Measurements from ENCODE around the gene MLLT10. TPM values are rescaled to one million over a fixed set of nuclear protein-coding genes. Genes with fewer than 3 reads are reported as not detected.

Gene MLLT10
- total and polyA plus RNA-seq, 9 of the 15 experiments (the other 6 are each of a cell fraction or from before 2014, with no cell fraction given), result 18.8 to 81.4 (median 64.2) TPM

DNA sequence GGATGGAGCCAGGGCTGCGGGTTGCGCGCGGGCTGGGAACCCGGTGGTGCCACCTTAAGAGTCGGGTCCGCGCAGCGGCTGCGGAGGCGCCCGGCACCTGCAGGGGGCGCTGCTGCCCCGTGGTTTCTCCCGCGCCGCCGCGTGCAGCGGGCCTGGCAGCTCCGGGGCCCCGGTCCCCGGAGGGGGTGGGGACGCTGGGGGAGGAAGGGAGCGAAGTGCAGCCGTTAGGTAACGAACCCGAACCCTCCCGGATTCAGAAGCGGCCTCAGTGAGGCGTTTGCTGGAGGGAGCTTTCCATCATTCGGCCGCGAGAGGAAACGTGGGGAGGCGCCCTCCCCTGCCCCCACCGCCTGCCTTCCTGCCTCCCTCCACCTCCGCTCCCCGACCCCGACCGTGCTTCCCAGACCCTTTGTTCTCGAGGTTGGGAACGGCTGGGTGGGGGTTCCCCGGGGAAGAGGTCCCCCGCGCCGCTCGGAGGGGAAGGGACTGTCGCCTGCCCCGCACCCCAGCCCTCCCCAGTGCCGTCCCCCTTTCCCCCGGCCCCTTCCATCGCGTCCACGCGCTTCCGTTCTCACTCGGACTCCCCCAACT, 38.2 kb upstream of the MLLT10 start (continued):
- TF ChIP-seq ZNF707 (CRISPR knock-in tag; conservative IDR thresholded peaks at IDR 0.05) (no peak), U2AF1 (optimal IDR thresholded peaks at IDR 0.05; ENCODE audit: low read depth, low read length) (peak; percentile 33), DPF2 (IDR thresholded peaks at IDR 0.05) (no peak), HMG20A (CRISPR knock-in tag; conservative IDR thresholded peaks at IDR 0.05) (no peak), CGGBP1 (CRISPR knock-in tag; IDR thresholded peaks at IDR 0.05) (no peak), ZFPM2 (CRISPR knock-in tag; IDR thresholded peaks at IDR 0.05) (no peak), ETV5 (CRISPR knock-in tag; IDR thresholded peaks at IDR 0.05; ENCODE audit: low read depth) (0 out of 2 replicates have a peak, but pooled peaks have one; percentile 62), DMBX1 (CRISPR knock-in tag; IDR thresholded peaks at IDR 0.05; ENCODE audit: borderline replicate concordance) (0 out of 2 replicates have a peak, but pooled peaks have one; percentile 47), ZKSCAN8 (CRISPR knock-in tag; IDR thresholded peaks at IDR 0.05) (no peak), ZNF174 (CRISPR knock-in tag; IDR thresholded peaks at IDR 0.05) (no peak), ZNF717 (CRISPR knock-in tag; IDR thresholded peaks at IDR 0.05) (no peak), NFIX (CRISPR knock-in tag; IDR thresholded peaks at IDR 0.05; ENCODE audit: low read depth) (no peak), PHB2 (IDR thresholded peaks at IDR 0.05; ENCODE audit: low read depth) (no peak), ELF2 (CRISPR knock-in tag; IDR thresholded peaks at IDR 0.05) (no peak), POLR2AphosphoS2 (IDR thresholded peaks at IDR 0.05; ENCODE audit: low read length) (no peak), HNRNPUL1 (IDR thresholded peaks at IDR 0.05; ENCODE audit: low read length) (no peak), FIP1L1 (IDR thresholded peaks at IDR 0.05; ENCODE audit: low read depth, low read length, poor library complexity, severe bottlenecking) (peak; percentile 58), SAFB (IDR thresholded peaks at IDR 0.05; ENCODE audit: borderline replicate concordance, low read depth, low read length) (0 out of 2 replicates have a peak, but pooled peaks have one; percentile 26), NFIC (IDR thresholded peaks at IDR 0.05) (peak; percentile 38; the same call in 1 of the 2 replicates), SMARCC2 (IDR thresholded peaks at IDR 0.05; ENCODE audit: low read depth) (no peak), CREB1 (IDR thresholded peaks at IDR 0.05) (no peak), CREB1 (CRISPR knock-in tag; IDR thresholded peaks at IDR 0.05) (no peak), ZBTB7A (IDR thresholded peaks at IDR 0.05; ENCODE audit: borderline replicate concordance, control insufficient read depth, low read depth, low read length) (peak; percentile 76; the same call in 1 of the 2 replicates), RAD51 (IDR thresholded peaks at IDR 0.05; ENCODE audit: borderline replicate concordance, low read depth) (no peak)
- TF ChIP-seq, protein P1, sequence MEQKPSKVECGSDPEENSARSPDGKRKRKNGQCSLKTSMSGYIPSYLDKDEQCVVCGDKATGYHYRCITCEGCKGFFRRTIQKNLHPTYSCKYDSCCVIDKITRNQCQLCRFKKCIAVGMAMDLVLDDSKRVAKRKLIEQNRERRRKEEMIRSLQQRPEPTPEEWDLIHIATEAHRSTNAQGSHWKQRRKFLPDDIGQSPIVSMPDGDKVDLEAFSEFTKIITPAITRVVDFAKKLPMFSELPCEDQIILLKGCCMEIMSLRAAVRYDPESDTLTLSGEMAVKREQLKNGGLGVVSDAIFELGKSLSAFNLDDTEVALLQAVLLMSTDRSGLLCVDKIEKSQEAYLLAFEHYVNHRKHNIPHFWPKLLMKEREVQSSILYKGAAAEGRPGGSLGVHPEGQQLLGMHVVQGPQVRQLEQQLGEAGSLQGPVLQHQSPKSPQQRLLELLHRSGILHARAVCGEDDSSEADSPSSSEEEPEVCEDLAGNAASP (IDR thresholded peaks at IDR 0.05), result no peak
- TF ChIP-seq, protein P2, sequence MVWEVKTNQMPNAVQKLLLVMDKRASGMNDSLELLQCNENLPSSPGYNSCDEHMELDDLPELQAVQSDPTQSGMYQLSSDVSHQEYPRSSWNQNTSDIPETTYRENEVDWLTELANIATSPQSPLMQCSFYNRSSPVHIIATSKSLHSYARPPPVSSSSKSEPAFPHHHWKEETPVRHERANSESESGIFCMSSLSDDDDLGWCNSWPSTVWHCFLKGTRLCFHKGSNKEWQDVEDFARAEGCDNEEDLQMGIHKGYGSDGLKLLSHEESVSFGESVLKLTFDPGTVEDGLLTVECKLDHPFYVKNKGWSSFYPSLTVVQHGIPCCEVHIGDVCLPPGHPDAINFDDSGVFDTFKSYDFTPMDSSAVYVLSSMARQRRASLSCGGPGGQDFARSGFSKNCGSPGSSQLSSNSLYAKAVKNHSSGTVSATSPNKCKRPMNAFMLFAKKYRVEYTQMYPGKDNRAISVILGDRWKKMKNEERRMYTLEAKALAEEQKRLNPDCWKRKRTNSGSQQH (CRISPR knock-in tag; IDR thresholded peaks at IDR 0.05), result no peak
